ENCODE results near the gene CDC42SE1.

Gene CDC42SE1

GRCh38 chr1:151026460-151026859 lies 33.0 kb downstream of the CDC42SE1 start:
- no peak overlapping the region for H3K4me3 ChIP-seq (ENCODE audit: low read length)
- no peaks in the 10 kb centered on the region for H3K4me1 ChIP-seq (ENCODE audit: control insufficient read depth, insufficient read depth, low read length)
- H3K9me3 ChIP-seq (ENCODE audit: control insufficient read depth, low read length): no peaks in the 10 kb centered on the region
- H3K36me3 ChIP-seq (ENCODE audit: control insufficient read depth, insufficient read depth, low read length, severe bottlenecking): peaks cover 52% of the 10 kb centered on the region
- no peak overlapping the region for H3K9ac ChIP-seq (ENCODE audit: low read length)
- DNase-seq (ENCODE audit: low read depth): no peak
- H3K27me3 ChIP-seq (replicated peaks; ENCODE audit: control insufficient read depth, insufficient read depth, low read length): no peaks in the 10 kb centered on the region

- Histone ChIP-seq H3K9me3 (ENCODE audit: control insufficient read depth, low read length) (no peaks in the 10 kb centered on the region), H3K4me3 (ENCODE audit: low read length) (no peak overlapping the region), H3K4me1 (ENCODE audit: control insufficient read depth, insufficient read depth, low read length) (no peaks in the 10 kb centered on the region), H3K9ac (ENCODE audit: low read length) (no peak overlapping the region), H3K36me3 (ENCODE audit: control insufficient read depth, insufficient read depth, low read length, severe bottlenecking) (peaks cover 39% of the 10 kb centered on the region), H3K27me3 (replicated peaks; ENCODE audit: control insufficient read depth, insufficient read depth, low read length) (no peaks in the 10 kb centered on the region)
- DNase-seq (ENCODE audit: low read depth): peak; percentile 78
Observed at GRCh38 chr1:151024540-151025146, 34.8 kb downstream of the CDC42SE1 start.

GRCh38 chr1:151013518-151013917 lies 45.9 kb downstream of the CDC42SE1 start:
- Histone ChIP-seq H3K9ac (ENCODE audit: low read length) (peak overlapping the region; percentile 55), H3K4me3 (ENCODE audit: low read length) (peak overlapping the region; percentile 57), H3K4me1 (ENCODE audit: control insufficient read depth, insufficient read depth, low read length) (peaks cover 45% of the 10 kb centered on the region), H3K36me3 (ENCODE audit: control insufficient read depth, insufficient read depth, low read length, severe bottlenecking) (peaks cover 9% of the 10 kb centered on the region), H3K27me3 (replicated peaks; ENCODE audit: control insufficient read depth, insufficient read depth, low read length) (no peaks in the 10 kb centered on the region), H3K9me3 (ENCODE audit: control insufficient read depth, low read length) (no peaks in the 10 kb centered on the region)
- no peak for DNase-seq (ENCODE audit: low read depth)

GRCh38 chr1:151012684-151013471 lies 46.5 kb downstream of the CDC42SE1 start:
- Histone ChIP-seq H3K4me1 (ENCODE audit: control insufficient read depth, insufficient read depth, low read length) (peaks cover 48% of the 10 kb centered on the region), H3K4me3 (ENCODE audit: low read length) (peak overlapping the region; percentile 57), H3K9ac (ENCODE audit: low read length) (peak overlapping the region; percentile 55), H3K9me3 (ENCODE audit: control insufficient read depth, low read length) (no peaks in the 10 kb centered on the region), H3K36me3 (ENCODE audit: control insufficient read depth, insufficient read depth, low read length, severe bottlenecking) (peaks cover 3% of the 10 kb centered on the region), H3K27me3 (replicated peaks; ENCODE audit: control insufficient read depth, insufficient read depth, low read length) (no peaks in the 10 kb centered on the region)
- no peak for DNase-seq (ENCODE audit: low read depth)

GRCh38 chr1:151011154-151011850 lies 48.1 kb downstream of the CDC42SE1 start:
- H3K9ac ChIP-seq (ENCODE audit: low read length): no peak overlapping the region
- no peak overlapping the region for H3K4me3 ChIP-seq (ENCODE audit: low read length)
- no peak for DNase-seq (ENCODE audit: low read depth)
- H3K4me1 ChIP-seq (ENCODE audit: control insufficient read depth, insufficient read depth, low read length): peaks cover 59% of the 10 kb centered on the region
- H3K9me3 ChIP-seq (ENCODE audit: control insufficient read depth, low read length): no peaks in the 10 kb centered on the region
- no peaks in the 10 kb centered on the region for H3K27me3 ChIP-seq (replicated peaks; ENCODE audit: control insufficient read depth, insufficient read depth, low read length)
- no peaks in the 10 kb centered on the region for H3K36me3 ChIP-seq (ENCODE audit: control insufficient read depth, insufficient read depth, low read length, severe bottlenecking)

GRCh38 chr1:151010346-151010726 lies 49.1 kb downstream of the CDC42SE1 start:
- no peak overlapping the region for H3K9ac ChIP-seq (ENCODE audit: low read length)
- no peak for DNase-seq (ENCODE audit: low read depth)
- H3K27me3 ChIP-seq (replicated peaks; ENCODE audit: control insufficient read depth, insufficient read depth, low read length): no peaks in the 10 kb centered on the region
- peaks cover 63% of the 10 kb centered on the region for H3K4me1 ChIP-seq (ENCODE audit: control insufficient read depth, insufficient read depth, low read length)
- H3K9me3 ChIP-seq (ENCODE audit: control insufficient read depth, low read length): no peaks in the 10 kb centered on the region
- H3K36me3 ChIP-seq (ENCODE audit: control insufficient read depth, insufficient read depth, low read length, severe bottlenecking): no peaks in the 10 kb centered on the region
- H3K4me3 ChIP-seq (ENCODE audit: low read length): no peak overlapping the region

- H3K4me1 ChIP-seq (ENCODE audit: control insufficient read depth, insufficient read depth, low read length): peaks cover 64% of the 10 kb centered on the region
- no peaks in the 10 kb centered on the region for H3K9me3 ChIP-seq (ENCODE audit: control insufficient read depth, low read length)
- H3K9ac ChIP-seq (ENCODE audit: low read length): peak overlapping the region; percentile 96
- no peaks in the 10 kb centered on the region for H3K27me3 ChIP-seq (replicated peaks; ENCODE audit: control insufficient read depth, insufficient read depth, low read length)
- peak overlapping the region; percentile 99 for H3K4me3 ChIP-seq (ENCODE audit: low read length)
- H3K36me3 ChIP-seq (ENCODE audit: control insufficient read depth, insufficient read depth, low read length, severe bottlenecking): no peaks in the 10 kb centered on the region
- no peak for DNase-seq (ENCODE audit: low read depth)
Observed at GRCh38 chr1:151009674-151010345, 49.6 kb downstream of the CDC42SE1 start.

- Histone ChIP-seq H3K9me3 (ENCODE audit: control insufficient read depth, low read length) (no peaks in the 10 kb centered on the region), H3K9ac (ENCODE audit: low read length) (peak overlapping the region; percentile 96), H3K4me1 (ENCODE audit: control insufficient read depth, insufficient read depth, low read length) (peaks cover 64% of the 10 kb centered on the region), H3K36me3 (ENCODE audit: control insufficient read depth, insufficient read depth, low read length, severe bottlenecking) (no peaks in the 10 kb centered on the region), H3K27me3 (replicated peaks; ENCODE audit: control insufficient read depth, insufficient read depth, low read length) (no peaks in the 10 kb centered on the region), H3K4me3 (ENCODE audit: low read length) (peak overlapping the region; percentile 99)
- DNase-seq (ENCODE audit: low read depth): no peak
Observed at GRCh38 chr1:151009206-151009587, 50.2 kb downstream of the CDC42SE1 start.

GRCh38 chr1:151008244-151009205 lies 50.9 kb downstream of the CDC42SE1 start, which contains the start of gene PRUNE1:
Gene PRUNE1 (plus strand): TSS chr1:151008449. CDS start chr1:151008633, 184 bp downstream.
- peak within 1 kb of the TSS; percentile 99 for H3K4me3 ChIP-seq (ENCODE audit: low read length)
- peaks cover 62% of the 10 kb centered on the region for H3K4me1 ChIP-seq (ENCODE audit: control insufficient read depth, insufficient read depth, low read length)
- H3K9ac ChIP-seq (ENCODE audit: low read length): peak within 1 kb of the TSS; percentile 96
- no peaks in the 10 kb centered on the region for H3K36me3 ChIP-seq (ENCODE audit: control insufficient read depth, insufficient read depth, low read length, severe bottlenecking)
- DNase-seq (ENCODE audit: low read depth): peak; percentile 99
- no peaks in the 10 kb centered on the region for H3K27me3 ChIP-seq (replicated peaks; ENCODE audit: control insufficient read depth, insufficient read depth, low read length)
- H3K9me3 ChIP-seq (ENCODE audit: control insufficient read depth, low read length): no peaks in the 10 kb centered on the region

- H3K36me3 ChIP-seq (ENCODE audit: control insufficient read depth, insufficient read depth, low read length, severe bottlenecking): no peaks in the 10 kb centered on the region
- no peaks in the 10 kb centered on the region for H3K27me3 ChIP-seq (replicated peaks; ENCODE audit: control insufficient read depth, insufficient read depth, low read length)
- peaks cover 55% of the 10 kb centered on the region for H3K4me1 ChIP-seq (ENCODE audit: control insufficient read depth, insufficient read depth, low read length)
- H3K9me3 ChIP-seq (ENCODE audit: control insufficient read depth, low read length): no peaks in the 10 kb centered on the region
- peak overlapping the region; percentile 99 for H3K4me3 ChIP-seq (ENCODE audit: low read length)
- peak overlapping the region; percentile 96 for H3K9ac ChIP-seq (ENCODE audit: low read length)
- no peak for DNase-seq (ENCODE audit: low read depth)
Observed at GRCh38 chr1:151007853-151008243, 51.6 kb downstream of the CDC42SE1 start.
